ENCODE results near the gene GJB3. TPM values are rescaled to one million over a fixed set of nuclear protein-coding genes. Genes with fewer than 3 reads are reported as not detected.
A peak's percentile ranks its signal among the peaks of the same experiment; 100 is the strongest.

The GJB3 gene
- total RNA-seq, 1 donor from 2014 or later: 9.6 TPM

- no peak for TF ChIP-seq CTCF (IDR thresholded peaks at IDR 0.05; ENCODE audit: unreplicated experiment)
- peaks cover 2% of the 10 kb centered on the region for H3K27me3 Mint-ChIP-seq (ENCODE audit: unreplicated experiment)
- H3K9me3 Mint-ChIP-seq (ENCODE audit: unreplicated experiment): no peaks in the 10 kb centered on the region
- no peak overlapping the region for H3K27ac Mint-ChIP-seq (ENCODE audit: unreplicated experiment)
- no peaks in the 10 kb centered on the region for H3K36me3 Mint-ChIP-seq (ENCODE audit: low read depth, unreplicated experiment)
- peaks cover 25% of the 10 kb centered on the region for H3K4me1 Mint-ChIP-seq (ENCODE audit: unreplicated experiment)
- no peak for DNase-seq (ENCODE audit: low spot score)
- no peak overlapping the region for H3K4me3 Mint-ChIP-seq (ENCODE audit: unreplicated experiment)
Measured at GRCh38 chr1:34774957-34775356, 6.1 kb upstream of the GJB3 start.

GRCh38 chr1:34776911-34777310 is 4.1 kb upstream of the GJB3 start:
- H3K27me3 Mint-ChIP-seq (ENCODE audit: unreplicated experiment): peaks cover 2% of the 10 kb centered on the region
- no peak overlapping the region for H3K4me3 Mint-ChIP-seq (ENCODE audit: unreplicated experiment)
- H3K9me3 Mint-ChIP-seq (ENCODE audit: unreplicated experiment): no peaks in the 10 kb centered on the region
- peaks cover 29% of the 10 kb centered on the region for H3K4me1 Mint-ChIP-seq (ENCODE audit: unreplicated experiment)
- H3K36me3 Mint-ChIP-seq (ENCODE audit: low read depth, unreplicated experiment): no peaks in the 10 kb centered on the region
- TF ChIP-seq CTCF (IDR thresholded peaks at IDR 0.05; ENCODE audit: unreplicated experiment): no peak
- H3K27ac Mint-ChIP-seq (ENCODE audit: unreplicated experiment): no peak overlapping the region
- DNase-seq (ENCODE audit: low spot score): no peak

- no peaks in the 10 kb centered on the region for H3K9me3 Mint-ChIP-seq (ENCODE audit: unreplicated experiment)
- no peak for DNase-seq (ENCODE audit: low spot score)
- H3K4me1 Mint-ChIP-seq (ENCODE audit: unreplicated experiment): peaks cover 35% of the 10 kb centered on the region
- H3K4me3 Mint-ChIP-seq (ENCODE audit: unreplicated experiment): no peak overlapping the region
- TF ChIP-seq CTCF (IDR thresholded peaks at IDR 0.05; ENCODE audit: unreplicated experiment): no peak
- peak overlapping the region; percentile 1 for H3K27ac Mint-ChIP-seq (ENCODE audit: unreplicated experiment)
- H3K27me3 Mint-ChIP-seq (ENCODE audit: unreplicated experiment): peaks cover 2% of the 10 kb centered on the region
- no peaks in the 10 kb centered on the region for H3K36me3 Mint-ChIP-seq (ENCODE audit: low read depth, unreplicated experiment)
Measured at GRCh38 chr1:34777519-34778321, 3.3 kb upstream of the GJB3 start.

- Mint-ChIP-seq H3K27me3 (ENCODE audit: unreplicated experiment) (peaks cover 3% of the 10 kb centered on the region), H3K36me3 (ENCODE audit: low read depth, unreplicated experiment) (no peaks in the 10 kb centered on the region), H3K4me1 (ENCODE audit: unreplicated experiment) (peaks cover 40% of the 10 kb centered on the region), H3K9me3 (ENCODE audit: unreplicated experiment) (no peaks in the 10 kb centered on the region), H3K4me3 (ENCODE audit: unreplicated experiment) (no peak overlapping the region), H3K27ac (ENCODE audit: unreplicated experiment) (peak overlapping the region; percentile 1)
- DNase-seq (ENCODE audit: low spot score): no peak
- TF ChIP-seq CTCF (IDR thresholded peaks at IDR 0.05; ENCODE audit: unreplicated experiment): no peak
Measured at GRCh38 chr1:34778381-34778780, 2.6 kb upstream of the GJB3 start.

GRCh38 chr1:34779005-34779404 is 2.0 kb upstream of the GJB3 start:
- Mint-ChIP-seq H3K9me3 (ENCODE audit: unreplicated experiment) (no peaks in the 10 kb centered on the region), H3K27me3 (ENCODE audit: unreplicated experiment) (peaks cover 5% of the 10 kb centered on the region), H3K4me1 (ENCODE audit: unreplicated experiment) (peaks cover 43% of the 10 kb centered on the region), H3K27ac (ENCODE audit: unreplicated experiment) (no peak overlapping the region), H3K36me3 (ENCODE audit: low read depth, unreplicated experiment) (peaks cover 2% of the 10 kb centered on the region), H3K4me3 (ENCODE audit: unreplicated experiment) (no peak overlapping the region)
- no peak for TF ChIP-seq CTCF (IDR thresholded peaks at IDR 0.05; ENCODE audit: unreplicated experiment)
- DNase-seq (ENCODE audit: low spot score): no peak
